PC-3 (cell line): Measurements from ENCODE around the gene HLCS. TPM values are rescaled to one million over a fixed set of nuclear protein-coding genes. Genes with fewer than 3 reads are reported as not detected.

ENCODE experiments used
- ATAC-seq: fragments of 200-7000 bp; cut with Tn5 transposase; 2 replicates; pipeline ENCODE4 v1.9.1; 2020; ENCODE audit warnings: mild to moderate bottlenecking, moderate library complexity
- BruUV-seq: library from RNA; stranded (reverse); fragments of 400-500 nt; replicated peaks from 2 replicates; lab custom pipeline; 2021; lab: Mats Ljungman, UMichigan
- CTCF ChIA-PET: fragments of 300-600 bp; sonication (Branson Sonifier 250); formaldehyde crosslinking; loops from one replicate; lab custom pipeline; 2022; ENCODE audit warnings: antibody characterized with exemption; lab: Charles Lee
- POLR2A ChIA-PET: fragments of 300-600 bp; sonication (Branson Sonifier 250); formaldehyde crosslinking; loops from one replicate; lab custom pipeline; 2022; ENCODE audit warnings: antibody characterized with exemption; ENCODE audit not compliant: unreplicated experiment; lab: Charles Lee
- DNase-seq: peaks from one replicate; pipeline ENCODE4 v3.0.0-alpha.2; 2015
- H2AFZ ChIP-seq: fragments of 300-600 bp; sonication (generic); 2 replicates; pipeline ENCODE4 v1.6.0; 2016; ENCODE audit warnings: antibody characterized with exemption, low read length
- H3F3A ChIP-seq: fragments of 300-600 bp; sonication (generic); one replicate; pipeline ENCODE4 v1.6.0; 2017; ENCODE audit warnings: antibody characterized with exemption, low read length, control low read depth, mild to moderate bottlenecking; ENCODE audit not compliant: unreplicated experiment
- H3K27ac ChIP-seq: fragments of 300-600 bp; sonication (generic); 2 replicates; pipeline ENCODE4 v1.5.1; 2016; ENCODE audit warnings: mild to moderate bottlenecking, low read length
- H3K27me3 ChIP-seq: fragments of 300-600 bp; sonication (generic); 2 replicates; pipeline ENCODE4 v1.6.1; 2016; ENCODE audit warnings: low read length, mixed read lengths
- H3K36me3 ChIP-seq: fragments of 300-600 bp; sonication (generic); 2 replicates; pipeline ENCODE4 v1.6.1; 2016; ENCODE audit warnings: low read depth, mixed run types, low read length, mixed read lengths
- H3K4me1 ChIP-seq: fragments of 300-600 bp; sonication (generic); 2 replicates; pipeline ENCODE4 v1.5.1; 2016; ENCODE audit warnings: low read length; ENCODE audit not compliant: insufficient read depth
- H3K4me2 ChIP-seq: fragments of 300-600 bp; sonication (generic); 2 replicates; pipeline ENCODE4 v1.6.0; 2016; ENCODE audit warnings: low read length
- H3K4me3 ChIP-seq: fragments of 300-600 bp; sonication (generic); 2 replicates; pipeline ENCODE4 v1.5.1; 2016; ENCODE audit warnings: mild to moderate bottlenecking, low read length, mixed read lengths
- H3K79me2 ChIP-seq: fragments of 300-600 bp; sonication (generic); 2 replicates; pipeline ENCODE4 v1.6.1; 2017; ENCODE audit warnings: low read length, mixed read lengths
- H3K9ac ChIP-seq: fragments of 300-600 bp; sonication (generic); 2 replicates; pipeline ENCODE4 v1.6.0; 2016; ENCODE audit warnings: mild to moderate bottlenecking, low read length
- H3K9me2 ChIP-seq: fragments of 300-600 bp; sonication (generic); replicated peaks from 2 replicates; pipeline ENCODE4 v1.6.1; 2016; ENCODE audit warnings: mixed run types, low read length, mixed read lengths
- H3K9me3 ChIP-seq: fragments of 300-600 bp; sonication (generic); 2 replicates; pipeline ENCODE4 v1.6.1; 2016; ENCODE audit warnings: low read length, mixed read lengths
- H4K20me1 ChIP-seq: fragments of 300-600 bp; sonication (generic); 2 replicates; pipeline ENCODE4 v1.6.1; 2016; ENCODE audit warnings: low read length, mixed read lengths
- EZH2 ChIP-seq: fragments of 300-600 bp; sonication (generic); IDR thresholded peaks from one replicate; pipeline ENCODE4 v1.6.1; 2017; ENCODE audit warnings: antibody characterized with exemption, mild to moderate bottlenecking, low read length; ENCODE audit not compliant: unreplicated experiment
- EZH2phosphoT487 ChIP-seq: fragments of 300-600 bp; sonication (generic); IDR thresholded peaks from 2 replicates; pipeline ENCODE4 v1.6.1; 2018; ENCODE audit warnings: mild to moderate bottlenecking, antibody characterized with exemption, low read length, borderline replicate concordance
- intact Hi-C: fragments of 100-400 bp; cut with micrococcal nuclease; formaldehyde crosslinking; loops from 2 replicates; pipeline ENCODE4 v1.9.0; 2023
- total RNA-seq: library from RNA; depleted of rRNA; stranded (reverse); fragments of >200 nt; gene quantifications from 2 replicates; pipeline ENCODE4 v1.2.3, GENCODE V29; 2014
- TF ChIP-seq, protein P1 (sequence below): fragments of 300-600 bp; sonication (generic); conservative IDR thresholded peaks from 2 replicates; pipeline ENCODE4 v1.5.1; 2017; ENCODE audit warnings: antibody characterized with exemption, low read depth, mild to moderate bottlenecking, low read length

HLCS gene
- total RNA-seq, 1 experiment from 2014 or later = 44.1 TPM

DNA sequence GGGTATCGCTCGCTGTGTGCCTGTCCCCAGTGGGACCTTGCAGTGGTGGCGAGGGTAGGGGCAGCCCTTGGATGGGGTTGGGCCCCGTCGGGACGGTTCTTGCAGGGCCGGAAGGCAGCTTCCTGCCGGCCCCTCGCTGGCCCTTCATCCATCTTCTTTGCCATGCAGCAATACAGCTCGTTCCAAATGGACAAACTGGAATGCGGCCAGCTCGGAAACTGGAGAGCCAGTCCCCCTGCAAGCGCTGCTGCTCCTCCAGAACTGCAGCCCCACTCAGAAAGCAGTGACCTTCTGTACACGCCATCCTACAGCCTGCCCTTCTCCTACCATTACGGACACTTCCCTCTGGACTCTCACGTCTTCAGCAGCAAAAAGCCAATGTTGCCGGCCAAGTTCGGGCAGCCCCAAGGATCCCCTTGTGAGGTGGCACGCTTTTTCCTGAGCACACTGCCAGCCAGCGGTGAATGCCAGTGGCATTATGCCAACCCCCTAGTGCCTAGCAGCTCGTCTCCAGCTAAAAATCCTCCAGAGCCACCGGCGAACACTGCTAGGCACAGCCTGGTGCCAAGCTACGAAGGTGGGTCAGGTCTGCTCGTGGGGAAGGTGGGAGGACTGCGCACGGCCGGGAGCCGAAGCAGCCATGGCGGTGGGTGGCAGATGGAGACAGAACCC lies 221.8 kb downstream of the HLCS start:
- DNase-seq (no peak), ATAC-seq (no peak)
- ChIA-PET POLR2A (no interaction called here), CTCF (interaction anchor here (0.9 kb wide), 1 partner anchor 173 kb away, joined by 3 read pairs; no protein-coding TSS in a partner anchor)
- intact Hi-C loops = no loop called here
- H3K27ac ChIP-seq = no peak overlapping the region
- no peaks in the 10 kb centered on the region for H3F3A ChIP-seq
- H3K27me3 ChIP-seq = no peaks in the 10 kb centered on the region
- no peaks in the 10 kb centered on the region for H3K79me2 ChIP-seq
- H3K36me3 ChIP-seq = peaks cover 67% of the 10 kb centered on the region
- H3K4me3 ChIP-seq = no peak overlapping the region
- no TSS peak for BruUV-seq
- no peaks in the 10 kb centered on the region for H3K9me3 ChIP-seq
- no peaks in the 10 kb centered on the region for H4K20me1 ChIP-seq
- no peak overlapping the region for H3K4me2 ChIP-seq
- H3K9me2 ChIP-seq = no peaks in the 10 kb centered on the region
- TF ChIP-seq, protein P1, sequence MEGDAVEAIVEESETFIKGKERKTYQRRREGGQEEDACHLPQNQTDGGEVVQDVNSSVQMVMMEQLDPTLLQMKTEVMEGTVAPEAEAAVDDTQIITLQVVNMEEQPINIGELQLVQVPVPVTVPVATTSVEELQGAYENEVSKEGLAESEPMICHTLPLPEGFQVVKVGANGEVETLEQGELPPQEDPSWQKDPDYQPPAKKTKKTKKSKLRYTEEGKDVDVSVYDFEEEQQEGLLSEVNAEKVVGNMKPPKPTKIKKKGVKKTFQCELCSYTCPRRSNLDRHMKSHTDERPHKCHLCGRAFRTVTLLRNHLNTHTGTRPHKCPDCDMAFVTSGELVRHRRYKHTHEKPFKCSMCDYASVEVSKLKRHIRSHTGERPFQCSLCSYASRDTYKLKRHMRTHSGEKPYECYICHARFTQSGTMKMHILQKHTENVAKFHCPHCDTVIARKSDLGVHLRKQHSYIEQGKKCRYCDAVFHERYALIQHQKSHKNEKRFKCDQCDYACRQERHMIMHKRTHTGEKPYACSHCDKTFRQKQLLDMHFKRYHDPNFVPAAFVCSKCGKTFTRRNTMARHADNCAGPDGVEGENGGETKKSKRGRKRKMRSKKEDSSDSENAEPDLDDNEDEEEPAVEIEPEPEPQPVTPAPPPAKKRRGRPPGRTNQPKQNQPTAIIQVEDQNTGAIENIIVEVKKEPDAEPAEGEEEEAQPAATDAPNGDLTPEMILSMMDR = no peak
- TF ChIP-seq EZH2phosphoT487 (no peak), EZH2 (no peak)
- H3K9ac ChIP-seq = no peak overlapping the region
- no peaks in the 10 kb centered on the region for H3K4me1 ChIP-seq
- H2AFZ ChIP-seq = no peak overlapping the region

DNA sequence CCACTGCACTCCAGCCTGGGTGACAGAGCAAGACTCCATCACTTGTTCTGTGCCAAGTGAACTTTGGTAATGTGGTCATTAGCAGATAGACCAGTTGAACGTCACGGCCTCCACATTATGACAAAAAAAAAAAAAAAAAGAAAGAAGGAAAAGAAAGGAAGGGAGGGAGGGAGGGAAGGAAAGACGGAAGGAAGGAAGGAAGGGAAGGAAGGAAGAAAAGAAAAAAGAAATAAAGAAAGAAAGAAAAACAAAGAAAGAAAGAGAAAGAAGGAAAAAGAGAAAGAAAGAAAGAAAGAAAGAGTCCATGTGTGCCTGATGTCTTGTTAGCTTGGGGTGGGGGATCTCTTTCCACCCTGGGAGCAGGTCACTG lies 222.3 kb downstream of the HLCS start:
- POLR2A ChIA-PET = no interaction called here

DNA sequence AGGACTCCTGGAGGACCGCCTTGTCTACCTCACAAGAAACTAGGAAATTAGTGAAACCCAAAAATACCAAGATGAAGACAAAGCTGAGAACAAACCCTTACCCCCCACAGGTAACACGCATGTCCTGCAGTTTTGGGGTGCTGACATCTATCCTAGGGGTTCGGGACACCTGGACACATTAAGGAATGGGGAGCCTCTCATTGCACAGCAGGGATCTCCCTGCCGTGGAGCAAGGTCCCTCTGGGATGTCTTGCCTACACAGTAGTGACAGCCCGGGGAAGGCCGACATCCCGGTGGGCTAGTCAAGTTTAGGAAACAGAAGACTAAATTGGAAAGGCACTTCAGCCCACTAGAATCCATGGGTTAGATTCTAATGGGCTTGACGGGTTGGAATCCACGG lies 223.0 kb downstream of the HLCS start:
- H2AFZ ChIP-seq = no peak overlapping the region
- H3K4me1 ChIP-seq = no peaks in the 10 kb centered on the region
- no peak for DNase-seq
- H3K4me3 ChIP-seq = no peak overlapping the region
- H3K9ac ChIP-seq = no peak overlapping the region
- no peak overlapping the region for H3K4me2 ChIP-seq
- no peaks in the 10 kb centered on the region for H3K9me2 ChIP-seq
- no peak for TF ChIP-seq EZH2
- TF ChIP-seq EZH2phosphoT487 = no peak
- TF ChIP-seq, protein P1 = no peak
- ChIA-PET CTCF (no interaction called here), POLR2A (no interaction called here)
- no peak for ATAC-seq
- H4K20me1 ChIP-seq = no peaks in the 10 kb centered on the region
- no TSS peak for BruUV-seq
- no peaks in the 10 kb centered on the region for H3K79me2 ChIP-seq
- intact Hi-C loops = no loop called here
- no peak overlapping the region for H3K27ac ChIP-seq
- H3K36me3 ChIP-seq = peaks cover 62% of the 10 kb centered on the region
- H3K9me3 ChIP-seq = no peaks in the 10 kb centered on the region
- H3K27me3 ChIP-seq = no peaks in the 10 kb centered on the region
- H3F3A ChIP-seq = no peaks in the 10 kb centered on the region

More for the DNA sequence above, 222.3 kb downstream of the HLCS start:
- Histone ChIP-seq H3F3A (no peaks in the 10 kb centered on the region), H3K79me2 (no peaks in the 10 kb centered on the region), H3K27me3 (no peaks in the 10 kb centered on the region), H4K20me1 (no peaks in the 10 kb centered on the region), H3K4me1 (no peaks in the 10 kb centered on the region), H3K4me3 (no peak overlapping the region), H3K27ac (no peak overlapping the region), H3K4me2 (no peak overlapping the region), H3K9ac (no peak overlapping the region), H2AFZ (no peak overlapping the region), H3K9me2 (no peaks in the 10 kb centered on the region), H3K36me3 (peaks cover 67% of the 10 kb centered on the region), H3K9me3 (no peaks in the 10 kb centered on the region)
- intact Hi-C loops = no loop called here
- CTCF ChIA-PET = interaction anchor here (0.9 kb wide), 1 partner anchor 174 kb away, joined by 3 read pairs; no protein-coding TSS in a partner anchor
- no peak for ATAC-seq
- TF ChIP-seq EZH2 (no peak), EZH2phosphoT487 (no peak)
- TF ChIP-seq, protein P1 = no peak
- no TSS peak for BruUV-seq
- no peak for DNase-seq
